ENCODE results near the gene SLAMF8. TPM values are rescaled to one million over a fixed set of nuclear protein-coding genes. Genes with fewer than 3 reads are reported as not detected.

The SLAMF8 gene
- total RNA-seq, 1 experiment from 2014 or later, result not detected

DNA sequence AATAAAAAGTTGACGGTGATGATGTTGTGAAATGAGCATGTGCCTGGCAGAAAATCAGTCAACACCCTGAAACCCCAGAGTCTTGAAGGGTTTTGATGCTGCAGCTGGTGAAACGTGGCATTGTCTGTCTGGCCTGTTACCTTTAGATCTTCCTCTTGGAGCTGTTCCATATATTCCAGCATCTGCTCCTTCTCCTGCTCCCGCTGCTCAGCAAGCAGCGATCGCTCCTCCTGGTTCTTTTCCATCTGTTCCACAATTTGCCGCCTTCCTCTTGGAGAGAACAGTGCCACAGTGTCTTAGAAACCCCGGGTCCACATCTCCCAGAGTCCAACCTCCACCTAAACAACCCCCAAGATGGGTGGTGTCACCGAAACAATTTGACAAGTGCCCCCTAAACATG, 57.6 kb downstream of the SLAMF8 start:
- no peaks in the 10 kb centered on the region for H3K79me2 ChIP-seq (ENCODE audit: insufficient read depth, low read length)
- no peak overlapping the region for H4K5ac ChIP-seq (ENCODE audit: insufficient read length, low read depth, low read length)
- Mint-ChIP-seq H3K27ac (peak overlapping the region in 1 of 3 experiments; percentile 2; a peak in 1 of 7 replicates), H3K36me3 (ENCODE audit: insufficient read depth in 1 of 3, low read depth in 3 of 3) (no peaks in the 10 kb centered on the region), H3K4me3 (no peak overlapping the region), H3K4me1 (no peaks in the 10 kb centered on the region), H3K9me3 (no peaks in the 10 kb centered on the region), H3K27me3 (ENCODE audit: low read depth) (no peaks in the 10 kb centered on the region; the same call in 1 of the 2 replicates)
- no peak overlapping the region for H3K14ac ChIP-seq (ENCODE audit: insufficient read depth, low read length)
- H3K4ac ChIP-seq (ENCODE audit: low read depth, low read length), result no peak overlapping the region
- no peaks in the 10 kb centered on the region for H3K27me3 ChIP-seq (ENCODE audit: insufficient read depth, low read length)
- no peak overlapping the region for H4K91ac ChIP-seq (ENCODE audit: insufficient read length, low read depth, low read length)
- H3K23ac ChIP-seq (ENCODE audit: insufficient read length, low read depth, low read length), result no peak overlapping the region
- TF ChIP-seq, protein P1, sequence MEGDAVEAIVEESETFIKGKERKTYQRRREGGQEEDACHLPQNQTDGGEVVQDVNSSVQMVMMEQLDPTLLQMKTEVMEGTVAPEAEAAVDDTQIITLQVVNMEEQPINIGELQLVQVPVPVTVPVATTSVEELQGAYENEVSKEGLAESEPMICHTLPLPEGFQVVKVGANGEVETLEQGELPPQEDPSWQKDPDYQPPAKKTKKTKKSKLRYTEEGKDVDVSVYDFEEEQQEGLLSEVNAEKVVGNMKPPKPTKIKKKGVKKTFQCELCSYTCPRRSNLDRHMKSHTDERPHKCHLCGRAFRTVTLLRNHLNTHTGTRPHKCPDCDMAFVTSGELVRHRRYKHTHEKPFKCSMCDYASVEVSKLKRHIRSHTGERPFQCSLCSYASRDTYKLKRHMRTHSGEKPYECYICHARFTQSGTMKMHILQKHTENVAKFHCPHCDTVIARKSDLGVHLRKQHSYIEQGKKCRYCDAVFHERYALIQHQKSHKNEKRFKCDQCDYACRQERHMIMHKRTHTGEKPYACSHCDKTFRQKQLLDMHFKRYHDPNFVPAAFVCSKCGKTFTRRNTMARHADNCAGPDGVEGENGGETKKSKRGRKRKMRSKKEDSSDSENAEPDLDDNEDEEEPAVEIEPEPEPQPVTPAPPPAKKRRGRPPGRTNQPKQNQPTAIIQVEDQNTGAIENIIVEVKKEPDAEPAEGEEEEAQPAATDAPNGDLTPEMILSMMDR (conservative IDR thresholded peaks at IDR 0.05), result no peak
- no peak overlapping the region for H3K56ac ChIP-seq (ENCODE audit: insufficient read length, low read depth, low read length)
- H4K8ac ChIP-seq (replicated peaks; ENCODE audit: insufficient read length, low read depth, low read length), result no peak overlapping the region
- H3K4me2 ChIP-seq (ENCODE audit: insufficient read depth, insufficient read length, low read length), result no peak overlapping the region
- H2BK120ac ChIP-seq (ENCODE audit: low read depth, low read length, poor library complexity, severe bottlenecking), result no peak overlapping the region
- H3K27ac ChIP-seq (ENCODE audit: insufficient read length, low read depth, low read length), result no peak overlapping the region
- no peak overlapping the region for H3T11ph ChIP-seq (ENCODE audit: low read length)
- H4K20me1 ChIP-seq (ENCODE audit: control insufficient read depth, insufficient read depth, insufficient read length), result no peaks in the 10 kb centered on the region
- no peak overlapping the region for H3K18ac ChIP-seq (ENCODE audit: insufficient read length, low read depth, low read length)
- H2BK20ac ChIP-seq (ENCODE audit: low read depth, low read length, poor library complexity, severe bottlenecking), result no peak overlapping the region
- no peaks in the 10 kb centered on the region for H3K4me1 ChIP-seq (ENCODE audit: insufficient read depth, low read length)
- H3K23me2 ChIP-seq (ENCODE audit: insufficient read length, low read depth, low read length, poor library complexity, severe bottlenecking), result no peaks in the 10 kb centered on the region
- H3K9me3 ChIP-seq (ENCODE audit: control insufficient read depth, low read depth, low read length), result no peaks in the 10 kb centered on the region
- H2BK12ac ChIP-seq (ENCODE audit: insufficient read length, low read depth, low read length), result no peak overlapping the region
- DNase-seq, result no peak
- H2BK5ac ChIP-seq (ENCODE audit: insufficient read length, low read length), result no peak overlapping the region
- H3K9ac ChIP-seq (ENCODE audit: extremely low read depth, insufficient read length, low read length), result no peak overlapping the region
- no CpG with 5 or more reads among the region's 8 CpGs for WGBS (ENCODE audit: extremely low coverage, insufficient read length, low lambda C conversion rate)
- no peaks in the 10 kb centered on the region for H3K79me1 ChIP-seq (ENCODE audit: insufficient read depth, low read depth, low read length, poor library complexity, severe bottlenecking)
- no peak overlapping the region for H2AFZ ChIP-seq (ENCODE audit: low read length)
- no peak overlapping the region for H2BK15ac ChIP-seq (ENCODE audit: low read depth, low read length)
- no peak overlapping the region for H2AK5ac ChIP-seq (ENCODE audit: insufficient read length, low read length)

Other genes starting within 250 kb of the SLAMF8 start
- not detected in 2 replicates for gene APCS, start 239.0 kb upstream of the SLAMF8 start, total RNA-seq (2021)
- gene CRP, start 112.3 kb upstream of the SLAMF8 start, total RNA-seq (2021), result not detected in 2 replicates
- 25.0 and 27.3 TPM in 2 replicates for gene DUSP23, start 45.9 kb upstream of the SLAMF8 start, total RNA-seq (2021)
- not detected in 2 replicates for gene FCRL6, start 24.5 kb upstream of the SLAMF8 start, total RNA-seq (2021)
- gene VSIG8, start 35.8 kb downstream of the SLAMF8 start, total RNA-seq (2021), result not detected in 2 replicates
- 0.53 and 0.85 TPM in 2 replicates for gene CFAP45, start 73.3 kb downstream of the SLAMF8 start, total RNA-seq (2021)
- gene TAGLN2, start 98.6 kb downstream of the SLAMF8 start, total RNA-seq (2021), result 76.7 and 80.5 TPM in 2 replicates
- gene IGSF9, start 118.7 kb downstream of the SLAMF8 start, total RNA-seq (2021), result 11.3 and 12.3 TPM in 2 replicates
- gene SLAMF9, start 127.4 kb downstream of the SLAMF8 start, total RNA-seq (2021), result not detected in 2 replicates
- gene PIGM, start 205.1 kb downstream of the SLAMF8 start, total RNA-seq (2021), result 5.9 and 6.2 TPM in 2 replicates
- gene KCNJ10, start 243.3 kb downstream of the SLAMF8 start, total RNA-seq (2021), result 0.42 and 0.44 TPM in 2 replicates